Smooth muscle cell (in vitro differentiated cells): ENCODE measurements around the gene COL4A6. TPM values are rescaled to one million over a fixed set of nuclear protein-coding genes. Genes with fewer than 3 reads are reported as not detected.

Source experiments
- DNase-seq: peaks from one replicate; lab custom pipeline; 2025; ENCODE audit not compliant: unreplicated experiment; lab: John Stamatoyannopoulos, UW
- H2AFZ ChIP-seq: fragments of 200-600 bp; sonication (generic); 2 replicates; pipeline ENCODE4 v1.6.0; 2016; ENCODE audit warnings: antibody characterized with exemption, low read depth, mild to moderate bottlenecking
- H3F3A ChIP-seq: fragments of 200-600 bp; sonication (generic); 2 replicates; pipeline ENCODE4 v1.6.0; 2017; ENCODE audit warnings: antibody characterized with exemption, low read depth
- H3K27ac ChIP-seq: fragments of 200-600 bp; sonication (generic); 2 replicates; pipeline ENCODE4 v1.5.1; 2016; ENCODE audit warnings: low read depth, mild to moderate bottlenecking
- H3K27me3 ChIP-seq: fragments of 200-600 bp; sonication (generic); 2 replicates; pipeline ENCODE4 v1.6.1; 2016; ENCODE audit warnings: low read depth, mild to moderate bottlenecking
- H3K36me3 ChIP-seq: fragments of 200-600 bp; sonication (generic); 2 replicates; pipeline ENCODE4 v1.5.1; 2016; ENCODE audit warnings: low read depth
- H3K4me1 ChIP-seq: fragments of 200-600 bp; sonication (generic); 2 replicates; pipeline ENCODE4 v1.5.1; 2016; ENCODE audit warnings: low read depth
- H3K4me2 ChIP-seq: fragments of 200-600 bp; sonication (generic); 2 replicates; pipeline ENCODE4 v1.6.0; 2016; ENCODE audit warnings: mild to moderate bottlenecking
- H3K4me3 ChIP-seq: fragments of 200-600 bp; sonication (generic); 2 replicates; pipeline ENCODE4 v1.5.1; 2016; ENCODE audit warnings: mild to moderate bottlenecking
- H3K79me2 ChIP-seq: fragments of 200-600 bp; sonication (generic); 2 replicates; pipeline ENCODE4 v1.6.0; 2016; ENCODE audit warnings: low read depth, mild to moderate bottlenecking
- H3K9ac ChIP-seq: fragments of 200-600 bp; sonication (generic); 2 replicates; pipeline ENCODE4 v1.6.0; 2016; ENCODE audit warnings: low read depth
- H3K9me3 ChIP-seq: fragments of 200-600 bp; sonication (generic); replicated peaks from 2 replicates; pipeline ENCODE4 v1.5.1; 2016; ENCODE audit warnings: low read depth
- H4K20me1 ChIP-seq: fragments of 200-600 bp; sonication (generic); 2 replicates; pipeline ENCODE4 v1.6.0; 2016; ENCODE audit warnings: low read depth
- CTCF ChIP-seq: fragments of 200-600 bp; sonication (generic); IDR thresholded peaks from 2 replicates; pipeline ENCODE4 v1.5.1; 2017; ENCODE audit warnings: borderline replicate concordance, mild to moderate bottlenecking, antibody characterized with exemption; ENCODE audit not compliant: insufficient read depth, poor library complexity, severe bottlenecking
- WGBS: methylation state at CpG from one replicate; pipeline ENCODE4 v1.1.7; 2016; ENCODE audit warnings: low lambda C conversion rate; 5-methylcytosine and 5-hydroxymethylcytosine counted together
- polyA plus RNA-seq: library from polyadenylated mRNA; unstranded; fragments of >200 nt; fragmentation: Nextera tagmentation; extraction: Ambion mirVana; gene quantifications from 2 replicates; pipeline ENCODE4 v1.2.1, GENCODE V29; 2016
- total RNA-seq: library from RNA; depleted of rRNA; stranded (reverse); fragments of >200 nt; gene quantifications from 2 replicates; pipeline ENCODE4 v1.2.3, GENCODE V29; 2014

COL4A6 gene
- total and polyA plus RNA-seq, 2 experiments from 2014 or later, result 10.2 to 15.1 TPM

GRCh38 chrX:108473979-108474378 is 35.8 kb upstream of the COL4A6 start:
- Histone ChIP-seq H3K27me3 (no peaks in the 10 kb centered on the region), H3K4me3 (no peak overlapping the region), H3K27ac (no peak overlapping the region), H3K79me2 (peaks cover 81% of the 10 kb centered on the region), H3F3A (no peaks in the 10 kb centered on the region), H3K4me1 (no peaks in the 10 kb centered on the region), H3K9me3 (peaks cover 8% of the 10 kb centered on the region), H3K4me2 (no peak overlapping the region), H3K9ac (no peak overlapping the region), H2AFZ (no peak overlapping the region), H3K36me3 (no peaks in the 10 kb centered on the region), H4K20me1 (no peaks in the 10 kb centered on the region)
- TF ChIP-seq CTCF, result no peak
- DNase-seq, result no peak

DNA sequence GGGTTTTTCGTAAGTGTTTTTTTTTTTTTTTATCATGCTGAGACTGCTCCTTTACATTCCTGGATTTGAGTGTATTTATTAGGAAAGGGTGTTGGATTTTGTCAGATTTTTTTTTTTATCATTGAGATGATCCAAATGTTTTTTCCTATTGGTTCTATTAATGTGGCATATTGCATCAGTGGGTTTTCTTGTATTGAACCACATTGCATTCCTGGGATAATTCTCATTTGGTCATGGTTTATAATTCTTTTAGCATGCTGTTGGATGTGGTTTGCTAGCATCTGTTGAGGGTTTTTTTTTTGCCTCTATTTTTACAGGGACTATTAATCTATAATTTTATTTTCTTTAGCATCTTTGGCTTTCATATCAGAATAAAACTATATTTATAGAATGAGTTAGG is 30.3 kb upstream of the COL4A6 start:
- H3K4me2 ChIP-seq, result peak overlapping the region; percentile 23
- no peaks in the 10 kb centered on the region for H3K27me3 ChIP-seq
- H3K27ac ChIP-seq, result peak overlapping the region; percentile 28
- H3K36me3 ChIP-seq, result no peaks in the 10 kb centered on the region
- no peak overlapping the region for H3K4me3 ChIP-seq
- no peak overlapping the region for H3K9ac ChIP-seq
- peaks cover 8% of the 10 kb centered on the region for H3K9me3 ChIP-seq
- H4K20me1 ChIP-seq, result no peaks in the 10 kb centered on the region
- no peak for DNase-seq
- H3F3A ChIP-seq, result no peaks in the 10 kb centered on the region
- TF ChIP-seq CTCF, result no peak
- no peak overlapping the region for H2AFZ ChIP-seq
- H3K4me1 ChIP-seq, result no peaks in the 10 kb centered on the region
- WGBS, result 71% methylated on average over 1 of the region's 1 CpG
- H3K79me2 ChIP-seq, result peaks cover 95% of the 10 kb centered on the region

DNA sequence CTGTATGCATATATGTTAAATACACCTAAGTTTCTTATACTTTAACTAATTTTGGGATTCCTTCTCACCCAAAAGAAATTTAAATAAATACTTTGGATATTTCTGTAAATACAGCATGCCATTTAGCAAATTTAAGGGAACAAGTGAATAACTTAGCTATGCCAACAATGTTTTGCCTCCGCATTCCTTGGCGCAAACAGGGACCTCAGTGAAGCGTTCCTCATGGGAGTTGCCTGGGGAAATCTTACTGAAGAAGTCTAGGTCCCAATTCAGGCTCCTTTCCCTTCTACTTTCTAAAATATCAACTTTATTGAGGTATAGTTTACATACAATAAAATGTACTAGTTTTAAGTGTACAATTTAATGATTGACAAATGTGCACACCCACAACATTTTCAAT is 26.4 kb upstream of the COL4A6 start:
- Histone ChIP-seq H3K9ac (no peak overlapping the region), H3K27me3 (no peaks in the 10 kb centered on the region), H3K27ac (no peak overlapping the region), H3K9me3 (no peaks in the 10 kb centered on the region), H3K79me2 (peaks cover 92% of the 10 kb centered on the region), H3K4me1 (no peaks in the 10 kb centered on the region), H3F3A (no peaks in the 10 kb centered on the region), H3K36me3 (no peaks in the 10 kb centered on the region), H3K4me3 (no peak overlapping the region), H3K4me2 (no peak overlapping the region), H2AFZ (no peak overlapping the region), H4K20me1 (no peaks in the 10 kb centered on the region)
- no peak for DNase-seq
- no peak for TF ChIP-seq CTCF
- WGBS, result 57% methylated on average over 3 of the region's 3 CpGs

DNA sequence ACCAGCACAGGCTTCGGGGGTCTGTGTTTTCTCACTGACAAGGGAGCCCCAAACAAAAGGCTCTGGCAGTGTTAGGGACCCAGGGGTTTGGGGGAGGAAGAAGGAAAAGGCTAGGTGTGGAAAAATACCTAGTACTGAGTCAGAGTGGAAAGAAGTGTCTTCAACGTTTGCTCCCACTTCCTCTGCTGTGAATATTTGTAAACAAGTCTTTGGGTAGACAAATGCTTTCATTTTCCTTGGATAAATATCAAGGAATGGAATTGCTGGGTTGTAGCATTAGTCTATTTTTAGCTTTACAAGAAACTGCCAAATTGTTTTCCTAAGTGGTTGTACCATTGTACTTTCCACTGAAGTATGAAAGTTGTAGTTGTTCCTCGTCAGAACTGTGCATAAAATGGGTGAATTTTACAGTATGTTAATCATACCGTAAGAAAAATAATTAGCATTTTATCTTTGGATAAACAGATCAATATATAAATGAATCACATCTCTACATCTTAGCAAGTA is 18.8 kb upstream of the COL4A6 start:
- no peaks in the 10 kb centered on the region for H3K36me3 ChIP-seq
- no peak for TF ChIP-seq CTCF
- no peak overlapping the region for H3K27ac ChIP-seq
- 59% methylated on average over 4 of the region's 4 CpGs for WGBS
- H3K9ac ChIP-seq, result no peak overlapping the region
- no peaks in the 10 kb centered on the region for H3K9me3 ChIP-seq
- H3K27me3 ChIP-seq, result no peaks in the 10 kb centered on the region
- no peak overlapping the region for H3K4me3 ChIP-seq
- no peak for DNase-seq
- no peak overlapping the region for H3K4me2 ChIP-seq
- H2AFZ ChIP-seq, result no peak overlapping the region
- H4K20me1 ChIP-seq, result no peaks in the 10 kb centered on the region
- H3K4me1 ChIP-seq, result no peaks in the 10 kb centered on the region
- H3K79me2 ChIP-seq, result peaks cover 86% of the 10 kb centered on the region
- H3F3A ChIP-seq, result no peaks in the 10 kb centered on the region
